ENCODE data around the gene EMC10.

Gene EMC10

GRCh38 chr19:50498219-50499056 lies 22.1 kb downstream of the EMC10 start:
- no peak for DNase-seq

GRCh38 chr19:50500060-50500752 lies 23.9 kb downstream of the EMC10 start:
- DNase-seq, result no peak

DNA sequence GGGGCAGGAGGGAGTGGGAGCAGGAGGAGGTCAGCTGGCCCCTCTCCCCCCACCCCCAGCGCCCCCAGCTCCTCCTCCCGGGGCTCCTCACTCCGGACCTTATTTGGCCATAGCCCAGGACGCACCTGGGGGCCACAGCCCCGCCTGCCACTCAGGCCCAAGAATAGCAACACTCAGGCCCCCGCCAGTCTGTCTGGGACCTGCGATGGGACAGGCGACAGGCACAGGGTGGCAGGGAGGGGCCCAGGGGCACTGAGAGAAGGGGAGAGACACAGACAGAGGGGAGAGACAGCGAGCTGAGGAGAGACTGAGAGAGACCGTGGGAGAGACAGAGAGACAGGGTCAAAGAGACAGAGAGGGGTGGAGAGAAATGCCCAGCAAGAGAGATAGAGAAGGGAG lies 24.4 kb downstream of the EMC10 start:
- DNase-seq, result no peak

GRCh38 chr19:50501186-50501567 lies 24.9 kb downstream of the EMC10 start:
- no peak for DNase-seq

DNA sequence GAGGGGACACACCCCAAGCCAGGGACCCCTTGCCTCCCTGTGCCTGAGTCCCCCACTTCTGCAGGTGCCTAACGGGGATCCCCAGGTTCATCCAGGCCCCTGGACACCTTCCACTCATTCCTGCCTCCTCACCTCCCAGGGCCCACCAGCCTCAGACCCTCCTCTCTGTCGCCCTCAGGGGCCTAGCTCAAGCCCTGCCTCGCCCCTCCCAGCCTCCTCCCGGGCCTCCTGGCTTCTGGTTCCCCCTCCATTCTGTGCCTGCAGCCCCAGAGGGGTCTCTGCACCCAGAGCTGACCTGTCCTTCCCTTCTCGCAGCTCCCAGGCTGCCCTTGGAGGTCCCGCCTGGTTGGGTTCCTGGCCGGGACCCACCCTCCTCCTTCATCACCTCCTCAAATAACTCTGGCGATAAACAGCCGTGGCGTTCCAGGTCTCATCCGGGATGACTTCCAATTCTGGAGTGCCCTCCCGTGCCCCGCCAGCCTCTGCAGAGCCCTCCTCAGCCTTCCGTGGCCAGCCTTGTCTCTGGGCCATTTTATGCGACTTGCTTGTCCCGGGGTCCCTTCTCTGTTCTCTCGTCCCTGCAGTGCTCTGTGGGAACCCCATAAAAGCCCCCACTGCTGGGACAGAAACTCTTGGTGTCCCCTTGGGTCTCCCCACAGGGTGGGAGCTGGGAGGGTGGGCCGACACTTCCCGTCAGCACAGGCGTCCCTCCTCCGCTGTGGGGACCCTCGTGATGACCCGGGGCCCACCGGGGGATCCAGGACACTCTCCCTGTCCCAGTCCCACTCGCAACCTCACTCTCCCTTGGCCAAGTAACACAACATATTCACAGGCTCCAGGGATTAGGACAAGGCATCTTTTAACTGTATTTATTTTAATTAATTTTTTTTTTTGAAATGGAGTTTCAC lies 25.5 kb downstream of the EMC10 start:
- no peak for DNase-seq

- no peak for DNase-seq
Observed at GRCh38 chr19:50505856-50506611, 29.7 kb downstream of the EMC10 start.

GRCh38 chr19:50506700-50507099 lies 30.4 kb downstream of the EMC10 start:
- DNase-seq, result no peak

DNA sequence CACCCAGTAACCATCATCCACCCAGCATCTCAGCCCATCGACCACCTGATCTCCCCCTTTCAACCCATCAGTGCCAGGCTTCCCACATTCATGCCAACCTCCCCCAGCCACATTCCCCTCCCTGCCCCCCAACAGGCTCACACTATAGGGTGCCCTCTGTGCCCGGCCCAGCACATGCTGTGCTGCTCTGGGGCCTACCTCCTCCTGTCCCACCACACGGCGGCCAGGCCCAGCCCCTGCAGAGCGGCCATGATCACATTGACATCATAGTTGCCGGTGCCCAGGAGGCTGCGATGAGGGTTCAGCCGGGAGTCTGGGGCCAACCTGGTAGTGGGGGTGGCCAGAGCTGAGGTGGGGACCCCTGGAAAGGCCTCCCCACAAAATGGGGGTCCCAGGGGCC lies 31.1 kb downstream of the EMC10 start:
- DNase-seq, result no peak

GRCh38 chr19:50508843-50509190 lies 32.5 kb downstream of the EMC10 start:
- DNase-seq, result no peak

GRCh38 chr19:50509366-50509765 lies 33.1 kb downstream of the EMC10 start:
- no peak for DNase-seq

- DNase-seq, result no peak
Observed at GRCh38 chr19:50510121-50510670, 33.9 kb downstream of the EMC10 start.

GRCh38 chr19:50510700-50511068 lies 34.4 kb downstream of the EMC10 start:
- DNase-seq, result no peak

DNA sequence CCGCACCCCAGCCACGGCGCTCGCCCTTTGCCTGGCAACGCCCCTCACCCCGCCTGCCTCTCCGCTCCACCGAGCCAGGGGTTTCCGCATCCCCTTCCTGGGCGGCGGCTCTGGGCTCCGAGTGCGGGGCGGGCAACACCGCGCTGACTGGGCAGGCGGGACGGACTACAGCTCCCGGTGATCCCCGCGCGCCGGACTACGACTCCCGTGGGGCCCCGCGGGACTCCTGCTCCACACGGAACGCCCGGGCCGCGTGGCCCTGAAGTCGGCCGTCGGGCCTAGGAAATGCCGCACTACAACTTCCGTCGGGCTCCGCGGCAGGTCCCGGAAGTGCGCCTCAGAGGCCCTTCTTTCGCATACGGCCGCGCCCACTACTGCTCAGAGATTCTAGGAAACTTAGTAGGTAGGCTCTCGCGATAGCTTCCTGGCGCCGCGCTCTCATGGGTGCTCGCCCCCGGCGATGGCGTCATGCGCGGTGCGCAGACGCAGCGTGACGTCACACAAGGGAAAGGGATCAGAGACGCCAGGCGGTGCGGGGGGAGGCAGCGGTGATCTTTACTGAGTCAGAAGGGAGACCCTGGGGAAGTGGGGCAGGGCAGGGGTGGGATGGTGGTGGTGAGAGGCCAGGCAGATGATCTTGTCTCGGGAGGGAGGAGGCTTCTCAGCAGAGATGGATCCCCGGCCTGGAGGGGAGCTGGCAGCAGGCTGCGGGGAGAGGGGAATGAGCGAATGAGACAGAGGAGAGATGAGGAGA lies 34.9 kb downstream of the EMC10 start, which contains the start of gene JOSD2:
Gene JOSD2 (minus strand): TSS at position 123 of the 754 bp plus-strand sequence. CDS start 760 bp downstream, outside the sequence.
- DNase-seq, result peak; percentile 98

DNA sequence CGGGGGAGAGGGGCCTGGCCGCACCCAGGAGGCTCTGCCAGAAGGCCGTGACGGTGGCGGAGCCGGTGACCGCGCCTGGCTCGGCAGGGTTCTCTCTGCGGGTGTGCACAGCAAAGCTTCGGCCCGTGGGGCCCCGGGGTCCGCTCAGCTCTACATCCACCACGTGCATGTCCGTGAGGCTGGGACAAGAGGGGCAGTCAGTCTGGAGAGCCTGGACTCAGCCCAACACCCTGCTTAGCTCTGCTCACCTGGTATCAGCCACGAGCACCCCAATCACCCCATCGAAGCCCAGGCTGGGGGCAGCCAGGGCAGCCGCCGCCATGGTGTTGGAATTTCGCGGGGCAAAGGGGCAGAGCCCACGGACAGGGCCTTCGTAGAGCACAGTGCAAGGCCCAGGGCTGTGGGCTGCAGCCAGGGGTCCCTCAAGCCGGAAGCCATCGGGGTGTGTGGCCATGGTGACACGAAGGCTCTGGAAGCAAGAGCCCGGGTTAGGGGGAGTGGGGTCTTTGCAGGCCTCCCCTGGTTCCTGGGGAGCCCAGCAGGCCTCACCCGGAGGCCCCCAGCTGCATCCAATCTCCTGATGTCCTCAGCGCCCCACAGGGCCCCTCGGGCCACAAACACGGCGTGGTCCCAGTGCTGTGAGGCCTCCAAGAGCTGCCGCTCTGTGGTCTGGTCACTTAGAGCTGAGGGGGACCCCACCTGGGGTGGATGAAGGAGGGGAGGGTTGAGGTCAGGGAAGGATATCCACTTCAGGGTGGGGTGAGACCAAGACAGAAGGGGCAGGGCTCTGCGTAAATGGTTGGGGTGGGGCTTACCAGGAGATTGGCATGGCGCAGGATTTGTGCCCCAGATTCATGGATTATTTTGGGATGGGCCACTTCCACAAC lies 36.0 kb downstream of the EMC10 start:
- no peak for DNase-seq

DNA sequence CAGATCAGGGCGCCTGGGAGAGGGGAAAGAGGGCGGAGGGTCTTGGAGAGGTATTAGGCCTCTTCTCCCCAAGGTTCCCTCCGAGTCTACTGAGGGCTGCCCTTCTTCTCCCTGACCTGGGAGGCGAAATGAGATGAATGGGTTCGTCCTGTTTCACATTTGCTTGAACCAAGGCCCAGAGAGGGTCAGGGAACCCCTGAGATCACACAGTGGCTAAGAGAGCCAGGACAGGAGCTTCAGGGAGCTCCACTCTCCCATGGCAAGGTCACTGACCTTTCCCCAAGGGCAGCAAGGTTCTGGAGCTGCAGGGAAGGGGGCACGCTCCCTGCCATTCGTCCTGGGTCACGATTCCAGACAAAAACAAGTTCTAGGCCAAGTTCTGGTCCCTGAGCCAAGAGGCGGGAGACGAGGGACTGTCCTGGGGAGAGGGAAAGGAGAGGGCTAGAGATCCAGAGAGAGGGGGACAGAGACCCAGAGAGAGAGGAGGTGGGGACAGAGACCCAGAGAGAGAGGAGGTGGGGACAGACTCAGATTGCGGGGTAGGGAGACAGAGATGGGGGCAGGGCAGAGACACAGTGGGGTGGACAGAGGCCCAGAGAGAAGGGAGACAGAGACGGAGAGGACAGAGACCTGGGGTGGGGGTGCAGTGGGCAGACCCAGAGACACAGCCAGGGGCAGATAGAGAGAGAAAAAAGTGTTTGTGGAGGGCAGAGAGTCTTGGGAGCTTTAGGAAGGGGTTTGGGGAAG lies 36.9 kb downstream of the EMC10 start:
- no peak for DNase-seq

DNA sequence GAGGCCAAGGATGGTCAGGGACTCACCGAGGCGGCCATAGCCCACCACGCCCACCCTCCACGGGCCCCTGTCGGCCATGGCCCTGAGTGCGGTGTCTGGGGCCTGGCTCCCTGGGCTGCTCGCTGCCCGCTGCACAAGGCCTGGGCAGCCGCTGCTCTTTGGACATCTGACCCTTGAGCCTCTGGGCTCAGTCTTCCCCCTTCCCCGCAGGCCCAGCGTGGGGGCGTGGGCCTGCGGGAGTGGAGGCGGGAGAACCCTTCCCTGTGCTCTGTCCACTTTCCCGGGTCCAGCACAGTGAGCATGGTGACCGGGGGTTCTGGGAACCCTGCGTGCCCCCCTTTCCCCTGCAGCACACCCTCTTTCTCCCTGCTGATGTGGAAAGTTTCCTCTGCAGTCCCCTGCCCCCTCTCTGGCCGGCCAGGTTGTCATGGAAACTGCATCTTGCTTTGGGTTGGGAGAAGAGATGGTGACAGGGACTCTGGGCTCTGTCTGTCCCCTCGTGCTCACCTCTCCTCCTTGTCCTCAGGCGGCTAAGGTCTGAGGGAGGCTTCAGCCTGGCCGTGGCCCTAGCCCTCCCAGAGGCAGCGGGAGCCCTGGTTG lies 37.5 kb downstream of the EMC10 start, which contains the start of gene ASPDH:
Gene ASPDH (minus strand): TSS at position 168 of the 600 bp plus-strand sequence. CDS start 90 bp downstream, at position 78.
- no peak for DNase-seq

DNA sequence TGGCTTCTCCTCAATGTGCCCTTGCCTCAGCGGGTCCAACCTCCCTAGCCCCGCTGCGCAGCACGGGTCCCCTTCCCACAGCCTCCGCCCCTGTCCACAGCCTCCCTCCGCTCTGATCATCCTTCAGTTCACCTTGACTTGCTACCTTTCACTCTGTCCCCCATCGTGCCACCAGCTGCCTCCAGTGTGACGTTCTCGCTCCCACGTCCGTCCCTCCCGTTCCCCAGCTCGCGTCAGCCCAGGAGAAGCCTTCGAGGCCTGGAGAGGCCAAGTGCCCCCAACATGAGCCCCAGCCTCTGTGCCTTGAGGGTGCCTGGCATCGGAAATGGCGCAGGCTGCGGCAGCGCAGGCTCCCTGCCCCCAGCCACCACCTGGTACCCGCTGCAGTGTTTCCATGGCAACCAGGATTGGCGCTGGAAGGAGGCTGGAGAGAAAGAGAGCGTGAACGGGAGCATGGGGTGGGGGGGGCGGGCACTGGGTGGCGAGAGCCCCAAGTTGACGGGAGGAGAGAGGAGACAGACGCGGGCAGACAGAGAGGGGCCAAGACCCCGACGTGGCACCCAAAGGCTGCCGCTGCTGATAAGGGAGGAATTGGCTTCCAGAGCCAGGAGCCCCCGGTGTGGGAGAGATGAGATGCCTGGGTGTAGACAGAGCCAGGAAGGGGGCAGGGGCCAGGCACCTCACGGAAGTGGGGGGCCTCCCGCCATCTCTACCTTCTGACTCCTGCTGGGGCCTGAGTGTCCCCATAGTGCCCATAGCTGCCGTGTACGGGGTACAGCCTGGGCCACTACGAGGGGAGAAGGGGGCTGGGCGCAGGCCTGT lies 38.2 kb downstream of the EMC10 start:
- no peak for DNase-seq

- DNase-seq, result no peak
Observed at GRCh38 chr19:50515168-50515561, 38.9 kb downstream of the EMC10 start.

Data from activated CD4-positive, alpha-beta T cell treated with anti-CD3 and anti-CD28 coated beads for 4 hours (primary cell).